UCSD-AML1 (cell line): ENCODE data around the gene GLB1L3.
"Not testable (repeated sequence)": the region's sequence is repeated elsewhere in the genome, so short reads cannot be mapped to it uniquely, and the experiment has no call there.

Experiments
- DNase-seq: peaks from one replicate; lab custom pipeline; 2025; ENCODE audit not compliant: unreplicated experiment; lab: John Stamatoyannopoulos, UW

GLB1L3 gene

GRCh38 chr11:134250246-134250645, 25.9 kb upstream of the GLB1L3 start:
- DNase-seq: no peak

GRCh38 chr11:134250675-134251074, 25.5 kb upstream of the GLB1L3 start:
- DNase-seq: no peak

GRCh38 chr11:134252346-134253187, 23.6 kb upstream of the GLB1L3 start:
- DNase-seq: peak; percentile 56

GRCh38 chr11:134253188-134253993, 22.8 kb upstream of the GLB1L3 start, which contains the start of the genes ACAD8 and THYN1:
Gene ACAD8 (plus strand): TSS chr11:134253568. CDS start chr11:134253601, 33 bp downstream.
Gene THYN1 (minus strand): TSS chr11:134253352. CDS start chr11:134252882, 470 bp downstream.
- DNase-seq: peak; percentile 95

GRCh38 chr11:134254433-134255183, 21.6 kb upstream of the GLB1L3 start:
- DNase-seq: no peak

- not testable (repeated sequence) for DNase-seq
These were observed 21.0 kb upstream of the GLB1L3 start for GRCh38 chr11:134255184-134255561.

GRCh38 chr11:134257101-134257500, 19.1 kb upstream of the GLB1L3 start:
- DNase-seq: no peak

- DNase-seq: no peak
These were observed 17.6 kb upstream of the GLB1L3 start for GRCh38 chr11:134258577-134258976.

GRCh38 chr11:134260503-134260902, 15.7 kb upstream of the GLB1L3 start:
- no peak for DNase-seq

GRCh38 chr11:134260983-134261382, 15.2 kb upstream of the GLB1L3 start:
- DNase-seq: no peak

- no peak for DNase-seq
These were observed 14.3 kb upstream of the GLB1L3 start for GRCh38 chr11:134261626-134262488.

GRCh38 chr11:134264966-134265764, 11.0 kb upstream of the GLB1L3 start:
- DNase-seq: no peak

- no peak for DNase-seq
These were observed 9.7 kb upstream of the GLB1L3 start for GRCh38 chr11:134266440-134266839.

- no peak for DNase-seq
These were observed 9.3 kb upstream of the GLB1L3 start for GRCh38 chr11:134266841-134267251.

- DNase-seq: no peak
These were observed 8.7 kb upstream of the GLB1L3 start for GRCh38 chr11:134267461-134267860.

GRCh38 chr11:134267966-134268365, 8.2 kb upstream of the GLB1L3 start:
- no peak for DNase-seq

GRCh38 chr11:134270250-134270714, 5.9 kb upstream of the GLB1L3 start:
- DNase-seq: no peak

GRCh38 chr11:134271978-134272377, 4.2 kb upstream of the GLB1L3 start:
- DNase-seq: no peak
